GM18907 (cell line): ENCODE measurements around the gene CLEC2L.

Experiments used
- ATAC-seq: cut with Tn5 transposase; IDR thresholded peaks from one replicate; pipeline ENCODE4 v1.9.1; 2021; ENCODE audit warnings: mild to moderate bottlenecking, moderate library complexity; ENCODE audit not compliant: unreplicated experiment

CLEC2L gene

DNA sequence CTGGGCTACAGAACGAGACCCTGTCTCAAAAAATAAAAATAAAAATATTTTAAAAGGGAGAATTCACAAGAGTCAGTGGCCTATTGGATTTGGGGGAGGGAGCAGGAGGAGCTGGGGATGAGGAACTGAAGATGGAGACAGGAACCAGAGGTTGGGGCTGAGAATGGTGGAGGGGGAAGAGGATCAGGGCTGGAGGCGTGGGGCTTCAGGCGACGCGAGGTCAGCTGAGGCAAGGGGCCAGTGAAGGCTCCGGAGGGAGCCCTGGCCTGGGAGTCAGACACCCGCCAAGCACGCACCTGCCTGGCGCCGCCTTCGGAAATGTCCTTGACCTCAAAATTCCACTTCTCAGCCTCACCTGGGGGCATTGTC lies 671 bp upstream of the CLEC2L start:
- no peak for ATAC-seq

DNA sequence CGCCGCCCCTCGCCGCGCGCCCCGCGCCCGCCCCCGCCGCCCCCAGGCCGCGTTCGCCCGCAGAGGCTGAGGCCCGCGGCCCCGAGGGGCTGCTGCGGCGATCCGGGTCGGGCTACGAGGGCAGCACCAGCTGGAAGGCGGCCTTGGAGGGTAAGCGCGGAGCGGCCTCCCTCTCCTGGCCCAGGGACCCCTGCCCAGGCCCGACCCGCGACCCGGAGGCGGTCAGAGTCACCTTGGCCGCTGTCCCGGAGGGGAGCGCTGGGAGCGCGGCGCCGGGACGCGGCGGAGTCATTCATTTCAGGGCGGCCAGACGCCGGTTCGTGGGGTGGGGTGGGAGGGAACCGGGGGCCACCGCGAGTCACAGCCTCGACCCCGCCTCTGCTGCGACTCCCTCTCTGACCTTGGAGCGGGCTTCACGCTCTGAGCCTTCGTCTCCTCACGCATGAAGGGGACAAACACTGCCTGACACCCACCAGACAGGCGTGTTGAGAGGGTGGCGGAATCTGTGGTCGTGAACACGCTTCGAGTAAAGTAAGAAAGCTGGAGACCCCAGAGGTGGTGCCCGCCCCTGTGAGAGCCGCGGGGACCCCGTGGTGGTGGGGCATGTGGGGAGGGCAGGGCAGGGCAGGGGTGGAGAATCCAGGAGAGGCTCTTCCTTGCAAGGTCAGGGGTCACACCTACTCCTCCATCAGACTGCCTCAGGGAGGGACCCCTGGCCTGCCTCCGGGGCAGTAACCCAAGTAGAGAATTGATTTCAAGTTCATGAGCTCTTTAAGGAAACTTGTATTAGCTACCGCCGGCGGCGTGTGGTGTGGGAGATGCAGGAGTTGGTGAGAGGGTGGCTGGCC lies 707 bp downstream of the CLEC2L start:
- no peak for ATAC-seq

DNA sequence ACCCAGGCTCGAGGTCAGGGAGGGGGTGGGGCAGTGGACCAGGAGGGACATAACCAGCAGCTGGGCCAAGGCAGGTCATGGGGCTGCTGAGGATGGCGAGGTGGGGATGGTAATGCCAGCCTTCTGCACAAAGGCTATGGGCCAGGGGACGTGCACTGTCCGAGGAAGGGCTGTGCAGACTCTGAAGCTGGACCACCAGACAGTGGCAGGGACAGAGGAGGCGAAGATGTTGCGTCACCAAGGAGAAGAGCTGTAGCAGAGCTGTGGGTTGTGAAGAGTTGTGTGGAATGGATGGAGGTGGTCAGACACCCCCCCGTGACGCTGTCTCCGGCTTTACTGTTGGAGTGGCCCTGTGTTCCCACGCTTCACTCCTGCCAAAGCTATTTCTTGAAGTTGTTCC lies 1.8 kb downstream of the CLEC2L start:
- no peak for ATAC-seq

DNA sequence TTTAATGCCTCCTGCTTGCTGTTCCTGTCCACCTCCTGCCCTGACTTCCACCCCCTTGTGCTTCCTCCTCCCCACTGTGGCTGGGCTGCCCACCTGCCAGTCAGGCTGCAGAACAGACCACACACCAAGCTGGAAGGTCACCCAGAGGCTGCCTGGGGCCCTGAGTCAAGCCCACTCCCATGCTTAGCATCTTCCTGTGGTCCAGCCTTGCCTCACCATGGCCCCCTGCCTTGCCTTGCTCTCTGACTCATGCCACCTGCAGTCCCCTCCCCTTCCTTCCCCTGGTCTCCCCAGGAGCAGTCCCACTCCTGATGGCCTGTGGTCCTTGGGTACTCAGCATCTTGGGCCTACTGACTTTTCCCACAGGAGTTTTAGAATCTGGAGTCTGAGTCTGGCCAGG lies 2.3 kb downstream of the CLEC2L start:
- ATAC-seq: no peak

DNA sequence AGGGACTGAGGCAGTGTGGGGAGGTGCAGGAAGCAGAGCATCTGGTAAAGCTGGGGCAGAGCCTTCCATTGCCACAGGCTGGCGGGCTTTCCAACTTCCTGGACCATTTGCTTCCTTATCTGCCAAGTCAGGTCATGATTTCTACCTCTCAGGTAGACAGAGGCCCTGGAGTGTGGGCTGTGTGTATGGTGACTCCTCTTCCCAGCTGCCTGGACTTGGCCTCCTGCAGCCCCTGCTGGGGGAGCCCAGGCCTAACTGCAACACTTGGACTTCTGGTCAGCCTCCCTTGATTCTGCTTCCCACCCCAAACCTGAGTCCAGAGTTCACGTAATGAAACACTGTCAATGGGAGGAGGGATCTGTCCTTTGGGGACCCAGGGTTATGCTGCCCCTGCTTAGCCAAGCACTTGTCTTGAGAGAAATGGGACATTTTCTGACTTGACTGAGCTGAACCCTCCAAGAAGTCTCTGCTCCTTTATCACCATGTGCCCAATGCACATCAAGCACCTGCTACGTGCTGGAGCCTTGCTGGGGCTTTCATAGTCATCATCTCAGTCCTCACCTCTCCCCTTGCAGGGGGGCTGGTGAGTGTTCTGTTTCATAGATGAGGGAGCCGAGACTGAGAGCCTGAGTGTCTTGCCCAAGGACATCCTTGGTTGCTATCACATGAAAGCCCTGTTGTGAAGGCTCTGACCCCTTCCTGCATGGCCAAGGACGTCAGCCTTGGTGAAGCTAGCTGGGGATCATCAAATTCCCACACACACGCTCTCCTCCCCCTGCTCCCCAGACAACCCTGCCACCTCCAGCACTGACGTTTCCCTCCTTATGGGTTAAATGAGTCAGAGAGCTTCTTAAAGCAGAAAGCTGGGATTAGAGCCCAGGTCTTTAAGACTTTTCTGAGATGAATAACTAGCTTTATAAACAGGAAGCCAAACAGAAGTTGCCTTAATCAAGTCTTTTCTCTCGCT lies 3.4 kb downstream of the CLEC2L start:
- ATAC-seq: no peak

DNA sequence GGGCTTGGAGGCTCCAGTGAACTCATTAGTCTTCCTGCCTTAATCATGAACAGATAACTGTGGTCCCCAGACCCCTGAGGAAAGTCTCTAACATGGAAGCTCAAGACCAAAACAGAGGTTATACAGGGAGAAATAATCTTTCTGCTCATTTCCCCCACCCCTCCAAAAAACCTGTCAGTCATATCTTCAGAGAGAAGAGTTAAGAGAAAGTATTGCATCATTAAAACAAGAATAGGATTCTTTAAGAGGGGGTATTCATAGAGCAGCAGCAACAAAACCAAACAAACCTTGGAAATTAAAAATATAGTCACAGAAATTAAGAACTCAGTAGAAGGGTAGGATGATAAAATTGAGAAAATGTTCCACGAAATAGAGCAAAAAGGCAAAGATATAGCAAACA lies 7.6 kb downstream of the CLEC2L start:
- ATAC-seq: no peak

DNA sequence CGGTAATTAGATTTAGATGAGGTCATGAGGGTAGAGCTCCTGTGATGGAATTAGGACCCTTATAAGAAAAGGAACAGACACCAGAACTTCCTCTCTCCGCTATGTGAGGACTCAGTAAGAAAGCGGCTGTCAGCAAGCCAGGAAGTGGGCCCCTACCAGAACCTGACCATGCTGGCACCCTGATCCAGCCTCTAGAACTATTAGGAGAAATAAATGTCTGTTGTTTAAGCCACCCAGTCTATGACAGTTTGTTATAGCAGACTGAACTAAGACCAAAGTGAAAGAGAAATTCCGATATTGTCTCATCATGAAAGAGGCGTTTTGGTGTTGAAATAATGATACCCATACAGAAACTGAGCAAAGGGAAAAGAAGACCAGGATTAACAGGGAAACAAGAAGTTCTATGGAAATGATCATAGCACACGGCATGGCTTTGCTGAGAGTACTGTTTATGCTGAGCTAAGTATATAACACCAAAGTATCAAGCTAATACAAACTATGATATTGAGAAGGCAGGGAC lies 9.2 kb downstream of the CLEC2L start:
- ATAC-seq: no peak

DNA sequence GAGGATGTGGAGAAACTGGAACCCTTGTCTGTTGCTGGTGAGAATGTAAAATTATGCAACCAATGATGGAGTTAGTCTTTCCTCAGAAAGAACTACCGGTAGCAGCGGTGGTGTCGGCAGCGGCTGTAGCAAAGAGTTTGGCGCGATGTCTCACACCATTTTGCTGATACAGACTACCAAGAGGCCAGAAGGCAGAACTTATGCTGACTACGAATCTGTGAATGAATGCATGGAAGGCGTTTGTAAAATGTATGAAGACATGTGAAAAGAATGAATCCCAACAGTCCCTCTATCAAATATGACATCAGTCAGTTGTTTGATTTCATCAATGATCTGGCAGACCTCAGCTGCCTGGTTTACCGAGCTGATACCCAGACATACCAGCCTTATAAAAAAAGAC lies 10.6 kb downstream of the CLEC2L start:
- ATAC-seq: no peak

DNA sequence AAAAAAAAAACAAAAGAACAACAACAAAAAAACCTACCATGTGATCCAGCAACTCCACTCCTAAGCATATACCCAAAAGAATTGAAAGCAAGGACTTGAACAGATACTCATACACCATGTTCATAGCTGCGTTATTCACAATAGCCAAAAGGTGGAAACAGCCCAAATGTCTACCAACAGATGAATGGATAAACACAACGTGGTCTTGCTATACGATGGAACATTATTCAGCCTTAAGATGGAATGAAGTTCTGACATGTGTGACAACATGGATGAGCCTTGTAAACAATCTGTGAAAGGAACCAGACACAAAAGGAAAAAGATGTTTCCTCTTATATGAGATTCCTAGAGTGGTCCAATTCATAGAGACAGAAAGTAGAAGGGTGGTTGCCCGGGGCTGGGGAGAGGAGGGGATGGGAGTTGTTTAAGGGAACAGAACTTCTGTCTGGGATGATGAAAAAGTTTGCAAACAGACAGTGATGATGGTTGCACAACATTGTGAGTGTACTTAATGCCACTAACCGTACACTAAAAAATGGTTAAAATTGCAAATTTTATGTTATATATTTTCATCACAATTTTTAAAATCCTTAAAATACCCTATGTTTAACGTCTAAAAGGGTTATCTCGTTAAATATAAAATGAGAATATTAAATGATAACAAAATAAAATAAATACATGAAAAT lies 11.6 kb downstream of the CLEC2L start:
- no peak for ATAC-seq

DNA sequence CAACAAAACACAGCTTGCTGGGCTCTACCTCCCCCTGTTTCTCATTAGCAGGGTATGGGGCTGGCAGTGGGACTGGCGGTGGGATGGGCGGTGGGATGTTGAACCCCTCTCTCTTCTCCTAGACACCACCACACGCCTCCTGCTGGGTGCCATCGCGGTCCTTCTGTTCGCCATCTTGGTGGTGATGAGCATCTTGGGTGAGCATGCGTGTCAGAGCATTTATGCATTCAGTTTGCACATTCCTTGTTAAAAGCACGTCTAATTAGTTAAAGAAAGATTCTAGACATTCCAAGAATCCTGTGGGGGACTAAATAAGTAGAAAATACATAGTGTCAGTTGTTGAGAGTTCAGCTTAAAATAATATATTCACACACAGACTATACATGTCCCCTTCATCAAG lies 12.7 kb downstream of the CLEC2L start:
- no peak for ATAC-seq

DNA sequence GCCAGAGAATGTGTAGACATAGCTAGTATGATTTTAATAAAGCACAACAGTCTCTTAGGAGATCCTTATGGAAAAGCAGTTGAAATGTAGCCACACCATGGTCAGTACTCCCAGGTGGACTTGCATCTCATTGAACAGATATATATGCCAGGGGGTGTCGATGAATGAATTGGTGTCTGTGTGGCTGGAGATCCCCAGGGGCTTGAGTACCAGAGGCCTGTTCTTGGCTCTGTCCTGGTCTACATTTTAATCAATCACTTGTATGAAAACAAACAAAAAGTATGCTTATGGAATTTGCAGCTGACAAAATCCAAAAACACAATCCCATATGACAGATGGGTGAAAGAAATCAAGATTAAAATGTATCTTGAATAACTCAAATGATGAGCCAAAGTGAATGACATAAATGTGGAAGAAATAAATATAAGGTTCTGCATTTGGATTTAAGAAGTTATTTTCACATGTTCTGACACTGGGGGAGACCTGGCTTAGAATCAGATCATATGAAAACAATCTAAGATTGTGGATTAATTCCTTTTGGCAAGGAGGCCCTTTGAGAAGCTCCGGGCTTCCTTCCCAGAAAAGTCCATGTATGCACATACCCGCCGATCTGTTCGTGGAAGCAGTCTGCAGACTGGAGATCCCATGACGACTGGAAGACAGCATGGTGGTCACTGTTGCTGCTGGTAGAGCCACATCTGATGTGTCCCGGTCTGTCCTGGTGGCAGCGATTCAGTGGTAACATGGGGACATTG lies 15.6 kb downstream of the CLEC2L start:
- ATAC-seq: no peak

DNA sequence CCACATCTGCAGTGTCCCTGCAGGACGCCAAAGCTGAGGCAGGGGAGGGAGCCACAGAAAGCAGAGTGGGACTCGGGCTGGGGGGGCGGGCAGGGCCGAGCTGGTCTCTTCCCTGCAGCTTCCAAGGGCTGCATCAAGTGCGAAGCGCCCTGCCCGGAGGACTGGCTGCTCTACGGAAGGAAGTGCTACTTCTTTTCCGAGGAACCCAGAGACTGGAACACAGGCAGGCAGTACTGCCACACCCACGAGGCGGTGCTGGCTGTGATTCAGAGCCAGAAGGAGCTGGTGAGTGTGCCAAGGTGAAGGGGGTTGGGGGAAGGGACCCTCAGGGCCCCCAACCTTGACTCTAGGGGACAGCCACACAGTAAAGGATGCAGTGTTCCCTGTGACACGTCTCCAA lies 16.7 kb downstream of the CLEC2L start:
- ATAC-seq: no peak

DNA sequence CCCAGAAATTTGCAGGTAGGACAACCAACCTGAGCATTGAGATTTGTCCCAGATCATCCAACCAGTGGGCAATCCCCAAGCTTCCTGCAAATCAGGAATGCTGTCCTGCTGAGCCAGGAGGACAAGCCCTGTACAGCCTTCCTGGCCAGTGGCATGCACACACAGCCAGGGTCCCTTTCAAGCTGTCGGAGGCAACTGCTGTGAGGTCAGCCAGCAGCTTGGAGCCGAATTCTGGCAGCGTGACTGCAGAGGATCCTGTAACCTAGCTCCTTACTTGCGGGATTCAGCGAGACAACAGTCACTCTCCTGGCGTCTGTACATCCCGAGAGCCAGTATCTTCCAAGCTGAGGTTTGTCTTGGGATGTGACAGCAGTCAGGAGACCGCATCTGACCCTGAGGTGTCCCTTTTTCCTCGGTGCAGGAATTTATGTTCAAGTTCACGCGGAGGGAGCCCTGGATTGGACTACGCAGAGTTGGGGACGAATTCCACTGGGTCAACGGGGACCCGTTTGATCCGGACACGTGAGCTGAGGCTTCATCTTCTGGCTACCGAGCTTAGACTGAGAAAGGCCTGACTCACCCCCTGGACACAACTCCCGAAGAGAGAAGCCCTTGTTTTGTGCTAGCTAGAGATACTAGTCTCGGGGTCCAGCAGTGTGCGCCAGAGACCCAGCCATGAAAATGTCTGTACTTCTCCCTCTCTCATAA lies 18.3 kb downstream of the CLEC2L start:
- no peak for ATAC-seq

DNA sequence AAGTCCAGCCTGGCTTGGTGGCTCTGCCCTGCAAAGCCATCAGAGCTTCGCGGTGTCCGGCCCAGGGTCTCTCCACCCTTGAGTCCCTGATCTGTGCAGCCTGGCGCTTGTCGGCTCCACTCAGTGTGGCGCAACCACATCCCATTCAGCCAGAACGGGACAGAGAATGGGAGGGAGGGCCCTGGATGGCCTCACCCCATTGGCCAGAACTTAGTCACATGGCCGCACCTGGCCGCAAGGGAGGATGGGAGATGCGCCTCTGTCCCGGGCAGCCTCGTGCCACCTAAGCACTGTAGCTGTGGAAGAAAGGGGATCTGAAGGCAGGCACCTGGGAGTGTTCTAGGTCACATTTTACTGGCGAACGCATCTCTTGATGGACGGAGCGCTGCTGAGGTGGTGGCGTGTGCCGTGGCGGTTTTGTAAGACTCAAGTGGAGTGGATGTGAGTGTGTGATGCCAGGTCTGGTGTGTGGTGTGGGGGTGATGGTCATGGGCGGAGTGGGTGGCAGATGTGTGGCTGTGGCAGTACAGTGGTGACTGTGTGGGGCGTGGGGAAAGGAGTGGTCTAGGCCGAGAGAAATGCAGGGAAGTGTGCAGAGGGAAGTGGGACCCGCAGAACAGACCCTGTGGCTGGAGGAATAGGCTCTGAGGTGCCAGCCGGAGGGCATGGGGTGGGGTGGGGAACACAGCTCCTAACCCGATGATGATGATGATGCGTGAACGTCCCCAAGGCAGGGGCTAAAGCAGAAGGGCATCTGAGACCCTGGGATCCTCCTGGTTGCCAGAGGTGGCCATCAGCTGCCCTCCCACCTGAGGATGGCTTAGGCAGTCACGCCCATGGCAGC lies 19.0 kb downstream of the CLEC2L start:
- no peak for ATAC-seq

DNA sequence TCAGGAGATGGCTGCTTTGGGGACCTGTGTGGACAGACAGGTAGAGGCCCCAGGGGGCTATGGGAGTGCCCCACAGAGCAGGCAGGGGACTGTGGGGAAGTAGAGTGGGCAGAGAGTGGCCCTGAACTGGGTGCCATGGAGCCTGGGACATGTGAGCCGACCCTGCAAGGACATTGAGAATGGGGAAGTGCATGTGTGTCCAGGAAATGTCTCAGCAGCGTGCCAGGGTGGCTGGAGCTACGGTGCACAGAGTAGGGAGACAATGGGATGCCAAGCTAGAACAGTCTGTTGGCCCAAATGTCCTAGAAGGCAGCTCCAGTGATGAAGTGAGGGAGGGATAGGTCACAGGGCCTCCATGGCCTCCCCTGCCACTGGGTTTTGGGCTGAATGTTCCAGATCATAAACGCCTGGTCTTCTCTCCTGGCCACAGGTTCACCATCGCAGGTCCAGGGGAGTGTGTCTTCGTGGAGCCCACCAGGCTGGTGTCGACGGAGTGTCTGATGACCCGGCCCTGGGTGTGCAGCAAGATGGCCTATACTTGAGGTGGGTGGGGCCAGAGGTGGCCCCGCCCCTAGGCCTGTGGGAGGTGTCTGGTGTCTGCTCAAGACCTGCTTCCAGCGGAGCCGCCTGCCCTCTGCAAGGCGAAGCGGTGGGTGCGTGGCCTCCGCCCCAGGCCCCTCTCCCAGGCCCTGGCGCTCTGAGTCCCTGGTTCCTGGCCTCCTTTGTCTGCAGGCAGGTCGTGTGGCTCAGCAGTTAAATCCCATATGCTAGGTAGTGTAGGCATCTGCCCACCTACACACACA lies 20.5 kb downstream of the CLEC2L start:
- no peak for ATAC-seq

DNA sequence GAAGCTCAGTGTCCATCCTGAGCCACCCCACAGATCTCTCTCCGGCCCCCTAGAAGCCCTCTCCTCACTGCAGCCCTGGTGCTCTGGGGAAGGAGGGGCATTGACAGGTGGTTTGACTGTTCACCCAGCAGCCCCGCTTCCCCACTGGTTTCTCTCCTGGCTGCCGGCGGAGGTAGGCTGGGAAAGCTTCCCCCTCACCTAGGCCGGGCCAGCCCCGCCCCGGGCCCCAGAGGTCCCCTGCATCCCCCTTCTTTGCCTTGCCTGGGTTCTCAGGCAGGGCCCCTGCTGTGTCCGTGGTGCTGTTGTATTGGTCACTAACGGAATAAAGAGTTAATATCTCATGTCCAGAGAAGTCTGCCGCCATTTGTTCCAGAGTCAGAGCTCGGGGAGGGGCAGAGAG lies 21.2 kb downstream of the CLEC2L start:
- no peak for ATAC-seq

DNA sequence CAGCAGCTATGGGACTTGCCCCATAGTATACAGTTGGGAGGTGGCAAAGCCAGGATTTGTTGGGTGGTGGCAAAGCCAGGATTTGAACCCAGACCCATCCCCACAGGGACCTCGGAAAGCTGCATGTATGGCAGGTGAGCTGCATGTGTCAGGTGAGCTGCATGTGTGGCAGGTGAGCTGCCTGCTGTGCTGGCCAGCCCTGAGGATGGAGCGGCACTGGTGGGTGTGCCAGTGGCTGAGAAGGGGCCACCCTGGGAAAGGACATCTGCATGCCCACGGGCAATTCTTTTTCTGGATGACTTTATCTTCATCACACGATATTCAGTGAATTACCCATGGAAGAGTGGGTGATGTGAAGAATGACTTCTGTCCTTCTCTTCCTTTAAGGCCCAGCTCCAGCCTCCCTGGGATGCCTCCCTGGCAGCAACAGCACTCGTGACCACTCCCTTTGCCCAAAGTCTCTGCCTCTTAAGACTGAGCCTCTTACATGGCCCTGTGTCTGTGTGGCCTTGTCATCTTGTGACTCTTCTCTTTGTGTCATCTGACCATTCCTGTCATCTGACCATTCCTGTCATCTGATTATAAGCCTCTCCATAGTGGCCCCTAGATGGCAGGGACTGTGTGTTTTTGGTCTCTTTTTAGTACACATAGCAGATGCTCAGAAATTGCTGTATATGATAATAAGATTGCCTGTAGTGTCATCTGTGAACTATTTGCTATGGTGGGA lies 25.0 kb downstream of the CLEC2L start:
- ATAC-seq: no peak
